ENCODE measurements around the gene VARS2. TPM values are rescaled to one million over a fixed set of nuclear protein-coding genes. Genes with fewer than 3 reads are reported as not detected.

Gene VARS2
- total and polyA plus RNA-seq, 4 donors: 9.4 to 23.3 (median 16.3) TPM

- no peak for DNase-seq (ENCODE audit: low spot score)
- 95% methylated on average over 12 of the region's 12 CpGs for WGBS
- Histone ChIP-seq H3K9ac (ENCODE audit: low read depth in 1 of 2, low read length in 2 of 2) (no peak overlapping the region), H3K27me3 (ENCODE audit: control insufficient read depth in 4 of 4, insufficient read depth in 4 of 4, low read length in 3 of 4) (no peaks in the 10 kb centered on the region), H3K4me3 (ENCODE audit: low read depth in 1 of 3, low read length in 3 of 3) (no peak overlapping the region), H3K9me3 (ENCODE audit: control insufficient read depth in 4 of 4, low read length in 3 of 4) (no peaks in the 10 kb centered on the region), H3K4me1 (ENCODE audit: control insufficient read depth in 4 of 4, insufficient read depth in 4 of 4, low read length in 3 of 4) (no peaks in the 10 kb centered on the region), H3K36me3 (ENCODE audit: control insufficient read depth in 4 of 4, insufficient read depth in 3 of 4, low read depth in 1 of 4, low read length in 3 of 4) (peaks cover 0 to 19% (median 1%) of the 10 kb centered on the region in 4 donors), H3K27ac (ENCODE audit: low read depth in 1 of 2, low read length in 2 of 2) (no peak overlapping the region)
- no peak for TF ChIP-seq MAX (IDR thresholded peaks at IDR 0.05)
- TF ChIP-seq FOXA1 (IDR thresholded peaks at IDR 0.05): no peak
- no peak for TF ChIP-seq TAF1 (conservative IDR thresholded peaks at IDR 0.05)
- no peak for TF ChIP-seq EGR1 (IDR thresholded peaks at IDR 0.05; ENCODE audit: low read depth in 2 of 2)
These were observed 19.7 kb upstream of the VARS2 start for GRCh38 chr6:30894381-30894780.

GRCh38 chr6:30894935-30895334 lies 19.1 kb upstream of the VARS2 start:
- DNase-seq (ENCODE audit: low spot score): no peak
- Histone ChIP-seq H3K4me3 (ENCODE audit: low read depth in 1 of 3, low read length in 3 of 3) (no peak overlapping the region), H3K9me3 (ENCODE audit: control insufficient read depth in 4 of 4, low read length in 3 of 4) (no peaks in the 10 kb centered on the region), H3K27me3 (ENCODE audit: control insufficient read depth in 4 of 4, insufficient read depth in 4 of 4, low read length in 3 of 4) (no peaks in the 10 kb centered on the region), H3K4me1 (ENCODE audit: control insufficient read depth in 4 of 4, insufficient read depth in 4 of 4, low read length in 3 of 4) (no peaks in the 10 kb centered on the region), H3K27ac (ENCODE audit: low read depth in 1 of 2, low read length in 2 of 2) (no peak overlapping the region), H3K36me3 (ENCODE audit: control insufficient read depth in 4 of 4, insufficient read depth in 3 of 4, low read depth in 1 of 4, low read length in 3 of 4) (peaks cover 0 to 19% (median 1%) of the 10 kb centered on the region in 4 donors), H3K9ac (ENCODE audit: low read depth in 1 of 2, low read length in 2 of 2) (no peak overlapping the region)
- no peak for TF ChIP-seq ATF3 (IDR thresholded peaks at IDR 0.05)
- no peak for TF ChIP-seq REST (IDR thresholded peaks at IDR 0.05)
- TF ChIP-seq FOXA1 (IDR thresholded peaks at IDR 0.05): no peak
- no peak for TF ChIP-seq RAD21 (IDR thresholded peaks at IDR 0.05)
- no peak for TF ChIP-seq FOXA2 (IDR thresholded peaks at IDR 0.05)
- TF ChIP-seq RXRA (IDR thresholded peaks at IDR 0.05): no peak
- TF ChIP-seq SP1 (IDR thresholded peaks at IDR 0.05): no peak
- no peak for TF ChIP-seq MAX (IDR thresholded peaks at IDR 0.05)
- TF ChIP-seq JUND (IDR thresholded peaks at IDR 0.05): no peak
- TF ChIP-seq EGR1 (IDR thresholded peaks at IDR 0.05; ENCODE audit: low read depth in 2 of 2): no peak
- TF ChIP-seq YY1 (IDR thresholded peaks at IDR 0.05): no peak
- TF ChIP-seq GABPA (IDR thresholded peaks at IDR 0.05 in 1 of 2, conservative IDR thresholded peaks at IDR 0.05 in 1 of 2): no peak
- WGBS: 96% methylated on average over 3 of the region's 3 CpGs

GRCh38 chr6:30895343-30895742 lies 18.7 kb upstream of the VARS2 start:
- 90% methylated on average over 10 of the region's 10 CpGs for WGBS
- H3K27ac ChIP-seq (ENCODE audit: low read depth in 1 of 2, low read length in 2 of 2): no peak overlapping the region

More at GRCh38 chr6:30895343-30895742, 18.7 kb upstream of the VARS2 start:
- Histone ChIP-seq H3K36me3 (ENCODE audit: control insufficient read depth in 4 of 4, insufficient read depth in 3 of 4, low read depth in 1 of 4, low read length in 3 of 4) (peaks cover 0 to 19% (median 1%) of the 10 kb centered on the region in 4 donors), H3K4me1 (ENCODE audit: control insufficient read depth in 4 of 4, insufficient read depth in 4 of 4, low read length in 3 of 4) (no peaks in the 10 kb centered on the region), H3K27me3 (ENCODE audit: control insufficient read depth in 4 of 4, insufficient read depth in 4 of 4, low read length in 3 of 4) (no peaks in the 10 kb centered on the region), H3K9ac (ENCODE audit: low read depth in 1 of 2, low read length in 2 of 2) (no peak overlapping the region), H3K4me3 (ENCODE audit: low read depth in 1 of 3, low read length in 3 of 3) (no peak overlapping the region), H3K9me3 (ENCODE audit: control insufficient read depth in 4 of 4, low read length in 3 of 4) (no peaks in the 10 kb centered on the region)
- TF ChIP-seq FOXA2 (IDR thresholded peaks at IDR 0.05): no peak
- TF ChIP-seq ATF3 (IDR thresholded peaks at IDR 0.05): no peak
- DNase-seq (ENCODE audit: low spot score): no peak
